Heart right ventricle (tissue), 16 donors: ENCODE results near the gene PTK7. TPM values are rescaled to one million over a fixed set of nuclear protein-coding genes. Genes with fewer than 3 reads are reported as not detected.

Experiments used
- ATAC-seq, 8 donors: fragments of 200-7000 bp; cut with Tn5 transposase; one replicate each; pipeline ENCODE4 v1.9.1; 2020; ENCODE audit warnings: mild to moderate bottlenecking in 8 of 8, moderate library complexity in 8 of 8, moderate number of reproducible peaks in 1 of 8
- DNase-seq, 2 donors: peaks; one replicate each; pipeline ENCODE4 v3.0.0-alpha.2; 2020
- H3K27ac ChIP-seq, 10 donors: fragments of 200-600 bp; sonication (generic) in 2 of 10; one replicate each; pipeline versions ENCODE4 v1.5.0 to v1.8.0; 2020 to 2022; ENCODE audit warnings: mild to moderate bottlenecking in 3 of 10
- H3K27me3 ChIP-seq, 7 donors: fragments of 200-600 bp; one replicate each; pipeline ENCODE4 v1.8.0; 2021 to 2022; ENCODE audit warnings: mild to moderate bottlenecking in 2 of 7
- H3K36me3 ChIP-seq, 9 donors: fragments of 200-600 bp; sonication (generic) in 1 of 9; one replicate each; pipeline versions ENCODE4 v1.5.0 to v1.8.0; 2020 to 2022; ENCODE audit warnings: mild to moderate bottlenecking in 2 of 9
- H3K4me1 ChIP-seq, 9 donors: fragments of 200-600 bp; sonication (generic) in 1 of 9; one replicate each; pipeline versions ENCODE4 v1.5.0 to v1.8.0; 2020 to 2022; ENCODE audit warnings: mild to moderate bottlenecking in 4 of 9
- H3K4me3 ChIP-seq, 10 donors: fragments of 200-600 bp; sonication (generic) in 2 of 10; one replicate each; pipeline versions ENCODE4 v1.5.0 to v1.8.0; 2020 to 2022; ENCODE audit warnings: mild to moderate bottlenecking in 7 of 10, moderate library complexity in 2 of 10
- H3K9me3 ChIP-seq, 11 donors: fragments of 200-600 bp in 10 of 11; sonication (generic) in 2 of 11; one replicate each; pipeline versions ENCODE4 v1.5.0 to v1.8.0; 2013 to 2022; ENCODE audit warnings: mild to moderate bottlenecking in 2 of 11, control low read depth in 1 of 11, moderate library complexity in 1 of 11
- WGBS, 2 donors: extraction: QIAGEN DNeasy Blood & Tissue Kit; methylation state at CpG; one replicate each; pipeline ENCODE4 v1.1.7; 2013; ENCODE audit warnings: inconsistent platforms in 1 of 2; 5-methylcytosine and 5-hydroxymethylcytosine counted together
- intact Hi-C, 10 donors: fragments of 100-400 bp; cut with DNase I; formaldehyde crosslinking; loops; one replicate each; pipeline versions ENCODE4 v1.11.1 to v1.14.2; 2022
- polyA plus RNA-seq, 2 donors: library from polyadenylated mRNA; stranded (reverse); fragments of 200-250 nt; gene quantifications; one replicate each; pipeline ENCODE4 v1.2.3, GENCODE V29; 2013
- total RNA-seq, 10 donors: library from RNA; stranded (reverse); fragmentation: NEBNext Ultra II Directional in 3 of 10; extraction: Animal tissue kit (Norgen Biotek cat#: 25700) in 3 of 10; gene quantifications; one replicate each; pipeline versions ENCODE4 v1.2.1 to v1.2.4, GENCODE V29; 2021 to 2023
- TF ChIP-seq, protein P1 (sequence below), 9 donors: fragments of 200-600 bp; sonication (generic) in 2 of 9; IDR thresholded peaks; one replicate each; pipeline versions ENCODE4 v1.5.0 to v1.8.0; 2021 to 2022; ENCODE audit warnings: antibody characterized with exemption in 9 of 9, mild to moderate bottlenecking in 5 of 9, moderate library complexity in 1 of 9
- donor health status: Arrhythmogenic right ventricular cardiomyopathy.
- donor health status: ischemic (EF 13 %, LVEDD 7.1; RV severe dilation, severe dysfunction).
- donor health status: healthy with polysubstance abuse.
- donor health status: DM: no; HTN: yes; CAD: no.
- donor health status: DM: no; HTN: no; CAD: no.
- donor health status: ischemic (EF 25% LVEDD 6.9; RV normal size, moderate dysfunction).
- donor health status: ischemic (EF 25% LVEDD 5.7; RV mildly dilated, moderate dysfunction).
- donor health status: healthy.
- donor health status: DM: yes; HTN: yes; CAD: no.
- donor health status: Ischemic cardiomyopathy.
- donor health status: ischemic (EF 35%, LVEDD 5.7; RV mildly dilated, moderate dysfunction).
- donor health status: nonischemic (EF 11% LVEDD 7.7; RV severe dilation, severe dysfunction).
- donor health status: DM: yes; HTN: yes; CAD: no.
- donor health status: PGD.
- donor health status: ischemic (EF 29% LVEDD 5.4; RV normal size, mild dysfunction).
- donor health status: nonischemic (EF 23%, LVEDD 6.1; RV moderate dilation, normal function).

Gene PTK7
- total and polyA plus RNA-seq, 12 donors, result 0.80 to 6.3 (median 2.2) TPM

DNA sequence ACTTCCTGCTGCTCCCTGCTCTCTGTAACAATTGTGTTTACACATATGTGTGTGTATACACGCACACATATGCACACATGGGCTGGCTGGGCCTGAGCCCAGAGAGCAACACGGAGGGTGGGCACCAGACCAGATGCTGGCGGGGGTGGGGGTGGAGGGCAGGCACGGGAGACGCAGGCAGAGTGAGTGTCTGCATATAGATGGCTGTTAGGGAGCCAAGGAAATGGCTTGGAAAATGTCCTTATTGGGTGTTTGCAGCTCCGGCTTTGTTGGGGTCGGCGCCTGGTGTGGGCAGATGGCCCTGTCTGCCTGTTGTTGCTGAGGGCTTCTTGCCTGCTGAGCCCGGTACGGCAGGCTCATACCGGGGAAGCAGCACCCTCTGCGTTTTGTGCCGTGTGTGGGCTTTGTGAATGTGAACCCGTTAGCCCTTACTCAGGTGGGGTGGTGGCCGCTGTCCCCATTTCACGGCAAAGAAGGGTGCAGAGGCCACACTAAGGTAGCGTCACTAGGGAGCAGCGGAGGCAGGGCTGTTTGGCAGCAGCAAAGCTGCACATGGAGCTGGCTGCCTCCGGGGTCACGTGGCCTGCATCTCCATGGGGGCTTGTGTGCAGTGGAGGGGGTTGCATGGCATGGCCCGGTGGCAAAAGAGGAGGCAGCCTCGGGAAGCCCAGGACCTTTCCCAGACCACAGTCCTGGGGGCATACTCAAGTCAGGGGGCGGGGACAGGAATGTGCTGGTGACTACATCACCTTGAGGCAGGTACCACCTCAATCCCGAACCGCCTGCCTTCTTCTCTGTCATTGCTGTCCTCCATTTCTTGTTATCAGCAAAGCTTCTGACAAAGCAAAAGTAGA, 47.6 kb downstream of the PTK7 start:
- intact Hi-C loops, result no loop called here
- no peak for ATAC-seq
- TF ChIP-seq, protein P1, sequence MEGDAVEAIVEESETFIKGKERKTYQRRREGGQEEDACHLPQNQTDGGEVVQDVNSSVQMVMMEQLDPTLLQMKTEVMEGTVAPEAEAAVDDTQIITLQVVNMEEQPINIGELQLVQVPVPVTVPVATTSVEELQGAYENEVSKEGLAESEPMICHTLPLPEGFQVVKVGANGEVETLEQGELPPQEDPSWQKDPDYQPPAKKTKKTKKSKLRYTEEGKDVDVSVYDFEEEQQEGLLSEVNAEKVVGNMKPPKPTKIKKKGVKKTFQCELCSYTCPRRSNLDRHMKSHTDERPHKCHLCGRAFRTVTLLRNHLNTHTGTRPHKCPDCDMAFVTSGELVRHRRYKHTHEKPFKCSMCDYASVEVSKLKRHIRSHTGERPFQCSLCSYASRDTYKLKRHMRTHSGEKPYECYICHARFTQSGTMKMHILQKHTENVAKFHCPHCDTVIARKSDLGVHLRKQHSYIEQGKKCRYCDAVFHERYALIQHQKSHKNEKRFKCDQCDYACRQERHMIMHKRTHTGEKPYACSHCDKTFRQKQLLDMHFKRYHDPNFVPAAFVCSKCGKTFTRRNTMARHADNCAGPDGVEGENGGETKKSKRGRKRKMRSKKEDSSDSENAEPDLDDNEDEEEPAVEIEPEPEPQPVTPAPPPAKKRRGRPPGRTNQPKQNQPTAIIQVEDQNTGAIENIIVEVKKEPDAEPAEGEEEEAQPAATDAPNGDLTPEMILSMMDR (IDR thresholded peaks at IDR 0.05), result no peak
- WGBS, 2 donors, result 62 to 74% methylated on average over 25 of the region's 25 CpGs
- Histone ChIP-seq H3K36me3 (no peaks in the 10 kb centered on the region), H3K9me3 (no peaks in the 10 kb centered on the region), H3K27me3 (no peaks in the 10 kb centered on the region), H3K4me3 (no peak overlapping the region), H3K4me1 (peaks cover 0 to 37% (median 13%) of the 10 kb centered on the region in 9 donors), H3K27ac (no peak overlapping the region)
- no peak for DNase-seq

DNA sequence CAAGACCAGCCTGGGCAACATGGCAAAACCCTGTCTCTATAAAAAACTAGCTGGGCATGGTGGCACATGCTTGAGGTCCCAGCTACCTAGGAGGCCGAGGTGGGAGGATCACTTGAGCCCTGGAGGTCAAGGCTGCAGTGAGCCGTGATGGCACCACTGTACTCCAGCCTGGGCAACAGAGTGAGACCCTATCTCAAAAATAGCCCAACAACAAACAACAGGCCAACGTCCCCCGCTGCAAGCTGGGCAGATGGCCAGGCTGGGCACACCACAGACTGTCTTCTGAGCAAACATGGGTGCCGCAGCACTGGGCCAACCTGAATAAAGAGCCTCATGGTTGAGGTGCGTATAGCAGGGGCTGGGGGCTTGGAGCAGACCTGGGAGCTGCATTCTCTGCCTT, 48.4 kb downstream of the PTK7 start:
- Histone ChIP-seq H3K4me1 (peaks cover 0 to 37% (median 13%) of the 10 kb centered on the region in 9 donors), H3K27me3 (no peaks in the 10 kb centered on the region), H3K9me3 (no peaks in the 10 kb centered on the region), H3K4me3 (no peak overlapping the region), H3K36me3 (no peaks in the 10 kb centered on the region), H3K27ac (no peak overlapping the region)
- TF ChIP-seq, protein P1 (IDR thresholded peaks at IDR 0.05), result no peak
- 74 to 82% methylated on average over 6 of the region's 6 CpGs for WGBS, 2 donors
- ATAC-seq, result no peak
- DNase-seq, result no peak
- intact Hi-C loops, result no loop called here

DNA sequence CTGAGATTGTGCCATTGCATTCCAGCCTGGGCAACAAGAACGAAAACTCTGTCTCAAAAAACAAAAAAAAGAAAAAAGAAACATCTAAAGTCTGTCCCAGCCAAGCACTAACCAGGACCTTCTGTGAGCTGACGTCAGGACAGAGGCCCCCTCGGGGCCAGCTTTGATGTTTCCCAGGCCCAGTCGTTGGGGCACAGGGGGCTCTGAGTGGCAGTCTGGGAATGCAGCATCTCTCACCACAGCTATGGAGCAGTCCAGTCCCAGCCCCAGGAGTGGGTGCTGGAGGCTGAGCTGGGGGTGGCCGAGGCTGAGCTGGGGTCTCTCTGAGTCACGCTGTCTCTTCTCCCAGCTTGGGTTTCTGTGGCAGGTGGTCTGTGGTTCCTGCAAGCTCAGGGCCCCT, 49.0 kb downstream of the PTK7 start:
- intact Hi-C loops, result loop anchor here in 1 of 10 donors (5.0 kb wide), 1 partner anchor 53 kb away; no protein-coding TSS in a partner anchor
- Histone ChIP-seq H3K27ac (no peak overlapping the region), H3K4me1 (peaks cover 0 to 33% (median 13%) of the 10 kb centered on the region in 9 donors), H3K27me3 (no peaks in the 10 kb centered on the region), H3K4me3 (no peak overlapping the region), H3K36me3 (no peaks in the 10 kb centered on the region), H3K9me3 (no peaks in the 10 kb centered on the region)
- DNase-seq, result no peak
- WGBS, 2 donors, result 66 to 71% methylated on average over 6 of the region's 6 CpGs
- no peak for ATAC-seq
- TF ChIP-seq, protein P1 (IDR thresholded peaks at IDR 0.05), result no peak

DNA sequence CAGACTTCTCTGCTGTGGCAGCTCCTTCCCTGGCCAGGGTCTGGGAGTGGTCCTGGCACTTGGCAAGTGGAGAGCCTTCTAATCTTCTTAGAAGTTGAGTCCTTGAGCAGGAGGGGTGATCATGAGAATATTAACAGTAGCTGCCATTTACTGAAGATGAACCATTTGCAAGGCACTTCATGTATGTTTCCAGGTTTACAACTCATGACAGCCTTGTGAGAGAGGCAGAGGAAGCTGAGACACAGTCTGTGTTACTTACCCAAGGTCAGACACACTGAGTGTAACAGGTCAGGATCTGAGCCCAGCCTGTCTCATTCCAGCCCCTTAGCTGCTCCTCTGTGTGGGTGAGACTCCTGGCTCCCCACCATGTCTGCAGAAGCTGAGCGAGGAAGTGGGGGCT, 49.4 kb downstream of the PTK7 start:
- TF ChIP-seq, protein P1 (IDR thresholded peaks at IDR 0.05), result no peak
- Histone ChIP-seq H3K36me3 (no peaks in the 10 kb centered on the region), H3K27me3 (no peaks in the 10 kb centered on the region), H3K4me3 (no peak overlapping the region), H3K9me3 (no peaks in the 10 kb centered on the region), H3K4me1 (peaks cover 0 to 31% (median 9%) of the 10 kb centered on the region in 9 donors), H3K27ac (no peak overlapping the region)
- DNase-seq (no peak), ATAC-seq (no peak)
- 93 to 100% methylated on average over 1 of the region's 1 CpG for WGBS, 2 donors
- intact Hi-C loops, result loop anchor here in 1 of 10 donors (5.0 kb wide), 1 partner anchor 53 kb away; no protein-coding TSS in a partner anchor
